ENCODE results near the gene PHIP.

The PHIP gene

DNA sequence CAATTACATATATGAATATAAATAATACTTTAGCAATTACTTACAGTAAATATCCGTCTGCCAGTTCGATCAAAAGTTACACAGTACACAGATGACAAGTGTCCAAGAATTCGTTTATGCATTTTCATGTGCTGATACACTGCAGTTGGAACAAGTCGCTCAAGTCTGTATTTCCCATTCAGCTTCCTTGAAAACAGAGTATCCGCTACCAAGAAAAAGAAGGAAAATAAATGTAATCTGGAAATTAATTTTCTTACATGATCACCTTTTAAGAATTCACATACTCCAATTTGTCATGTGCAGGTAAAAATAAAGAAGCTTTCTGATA is 35.3 kb downstream of the PHIP start:
- H3K9me3 ChIP-seq (ENCODE audit: insufficient read depth, low read length) = no peaks in the 10 kb centered on the region
- H3K27ac ChIP-seq (ENCODE audit: low read length) = peak overlapping the region; percentile 13; the same call in 1 of the 2 replicates
- peaks cover 39% of the 10 kb centered on the region for H3K4me1 ChIP-seq (ENCODE audit: low read length)
- no peak overlapping the region for H2AFZ ChIP-seq (ENCODE audit: low read depth, low read length)
- no peaks in the 10 kb centered on the region for H3K27me3 ChIP-seq (ENCODE audit: low read depth, low read length)
- H3K9ac ChIP-seq (ENCODE audit: low read length) = no peak overlapping the region
- H4K20me1 ChIP-seq (ENCODE audit: insufficient read depth, low read length) = peaks cover 81% of the 10 kb centered on the region
- H3K36me3 ChIP-seq (replicated peaks; ENCODE audit: low read depth, low read length) = peaks cover 48% of the 10 kb centered on the region
- peak overlapping the region; percentile 60 for H3K4me2 ChIP-seq (ENCODE audit: low read length)
- no peak for TF ChIP-seq EZH2phosphoT487 (IDR thresholded peaks at IDR 0.05; ENCODE audit: low read depth)
- TF ChIP-seq, protein P1, sequence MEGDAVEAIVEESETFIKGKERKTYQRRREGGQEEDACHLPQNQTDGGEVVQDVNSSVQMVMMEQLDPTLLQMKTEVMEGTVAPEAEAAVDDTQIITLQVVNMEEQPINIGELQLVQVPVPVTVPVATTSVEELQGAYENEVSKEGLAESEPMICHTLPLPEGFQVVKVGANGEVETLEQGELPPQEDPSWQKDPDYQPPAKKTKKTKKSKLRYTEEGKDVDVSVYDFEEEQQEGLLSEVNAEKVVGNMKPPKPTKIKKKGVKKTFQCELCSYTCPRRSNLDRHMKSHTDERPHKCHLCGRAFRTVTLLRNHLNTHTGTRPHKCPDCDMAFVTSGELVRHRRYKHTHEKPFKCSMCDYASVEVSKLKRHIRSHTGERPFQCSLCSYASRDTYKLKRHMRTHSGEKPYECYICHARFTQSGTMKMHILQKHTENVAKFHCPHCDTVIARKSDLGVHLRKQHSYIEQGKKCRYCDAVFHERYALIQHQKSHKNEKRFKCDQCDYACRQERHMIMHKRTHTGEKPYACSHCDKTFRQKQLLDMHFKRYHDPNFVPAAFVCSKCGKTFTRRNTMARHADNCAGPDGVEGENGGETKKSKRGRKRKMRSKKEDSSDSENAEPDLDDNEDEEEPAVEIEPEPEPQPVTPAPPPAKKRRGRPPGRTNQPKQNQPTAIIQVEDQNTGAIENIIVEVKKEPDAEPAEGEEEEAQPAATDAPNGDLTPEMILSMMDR (IDR thresholded peaks at IDR 0.05; ENCODE audit: low read depth, low read length) = no peak
- peak overlapping the region; percentile 25; the same call in 1 of the 2 replicates for H3K4me3 ChIP-seq (ENCODE audit: low read length)
- H3K79me2 ChIP-seq (ENCODE audit: low read length) = peaks cover 50% of the 10 kb centered on the region

DNA sequence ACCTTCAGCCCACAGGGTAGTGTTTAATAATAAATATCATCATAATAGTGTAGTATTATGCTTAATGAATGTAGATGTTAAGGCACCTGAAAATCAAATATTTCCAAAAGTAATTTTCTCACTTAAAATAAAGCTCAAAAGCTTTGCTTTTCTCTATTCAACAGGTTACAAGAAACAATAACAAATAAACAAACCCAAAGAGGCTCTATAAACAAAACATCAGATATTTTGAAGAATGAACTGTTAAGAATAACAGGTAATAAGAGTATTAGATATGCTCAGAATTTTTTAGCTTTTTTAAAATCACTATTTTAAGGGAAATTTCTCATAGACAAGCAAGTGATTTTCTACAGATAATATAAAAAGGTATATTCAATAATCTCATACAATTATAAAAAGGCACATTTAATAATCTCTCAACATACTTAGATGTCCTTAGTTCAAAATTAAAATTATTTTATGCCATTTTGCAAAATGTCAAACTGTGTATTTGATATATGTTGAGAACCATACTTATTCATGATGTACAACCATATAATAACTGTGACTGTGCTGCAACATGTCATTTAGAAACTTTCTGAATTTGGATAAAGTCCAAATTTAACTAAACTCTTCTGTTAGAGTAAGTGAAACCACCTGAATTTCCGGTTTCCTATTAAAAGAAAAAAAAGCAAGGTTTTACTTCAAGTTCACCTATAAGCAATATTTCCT is 35.8 kb downstream of the PHIP start:
- Histone ChIP-seq H3K36me3 (replicated peaks; ENCODE audit: low read depth, low read length) (peaks cover 53% of the 10 kb centered on the region), H3K9me3 (ENCODE audit: insufficient read depth, low read length) (no peaks in the 10 kb centered on the region)

DNA sequence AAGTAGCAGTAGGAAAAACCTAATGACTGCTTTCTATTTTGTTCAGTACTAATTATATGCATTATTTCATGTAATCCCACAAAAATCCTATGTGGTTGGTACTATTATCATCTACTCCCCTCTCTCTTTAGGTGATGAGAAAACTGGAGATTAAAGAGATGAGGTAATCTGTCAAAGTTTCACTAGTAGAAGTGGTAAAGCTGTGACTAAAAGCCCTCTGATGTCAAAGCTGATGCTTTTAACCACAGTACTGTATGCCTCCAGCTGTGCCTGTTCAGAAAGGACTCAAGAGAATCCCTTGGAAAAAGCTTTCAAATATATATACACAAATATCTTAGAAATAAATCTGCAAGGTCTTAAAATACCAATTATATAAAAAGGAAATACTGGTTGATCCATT is 38.0 kb downstream of the PHIP start:
- TF ChIP-seq, protein P1 (IDR thresholded peaks at IDR 0.05; ENCODE audit: low read depth, low read length) = no peak
- TF ChIP-seq EZH2phosphoT487 (IDR thresholded peaks at IDR 0.05; ENCODE audit: low read depth) = no peak
- H3K9me3 ChIP-seq (ENCODE audit: insufficient read depth, low read length) = no peaks in the 10 kb centered on the region
- no peak overlapping the region for H3K27ac ChIP-seq (ENCODE audit: low read length)
- H3K4me2 ChIP-seq (ENCODE audit: low read length) = no peak overlapping the region
- peaks cover 69% of the 10 kb centered on the region for H3K36me3 ChIP-seq (replicated peaks; ENCODE audit: low read depth, low read length)
- H3K79me2 ChIP-seq (ENCODE audit: low read length) = peaks cover 69% of the 10 kb centered on the region
- peaks cover 90% of the 10 kb centered on the region for H4K20me1 ChIP-seq (ENCODE audit: insufficient read depth, low read length)
- H3K4me1 ChIP-seq (ENCODE audit: low read length) = peaks cover 57% of the 10 kb centered on the region
- no peak overlapping the region for H2AFZ ChIP-seq (ENCODE audit: low read depth, low read length)
- H3K9ac ChIP-seq (ENCODE audit: low read length) = no peak overlapping the region
- no peak overlapping the region for H3K4me3 ChIP-seq (ENCODE audit: low read length)
- no peaks in the 10 kb centered on the region for H3K27me3 ChIP-seq (ENCODE audit: low read depth, low read length)

More for the DNA sequence above, 35.8 kb downstream of the PHIP start:
- Histone ChIP-seq H3K27ac (ENCODE audit: low read length) (no peak overlapping the region), H3K79me2 (ENCODE audit: low read length) (peaks cover 55% of the 10 kb centered on the region), H3K27me3 (ENCODE audit: low read depth, low read length) (no peaks in the 10 kb centered on the region), H3K4me1 (ENCODE audit: low read length) (peaks cover 44% of the 10 kb centered on the region), H3K9ac (ENCODE audit: low read length) (no peak overlapping the region), H2AFZ (ENCODE audit: low read depth, low read length) (no peak overlapping the region), H4K20me1 (ENCODE audit: insufficient read depth, low read length) (peaks cover 86% of the 10 kb centered on the region), H3K4me2 (ENCODE audit: low read length) (peak overlapping the region; percentile 60), H3K4me3 (ENCODE audit: low read length) (0 out of 2 replicates have a peak overlapping the region, but pooled peaks have one; percentile 25)
- no peak for TF ChIP-seq EZH2phosphoT487 (IDR thresholded peaks at IDR 0.05; ENCODE audit: low read depth)
- TF ChIP-seq, protein P1 (IDR thresholded peaks at IDR 0.05; ENCODE audit: low read depth, low read length) = no peak

DNA sequence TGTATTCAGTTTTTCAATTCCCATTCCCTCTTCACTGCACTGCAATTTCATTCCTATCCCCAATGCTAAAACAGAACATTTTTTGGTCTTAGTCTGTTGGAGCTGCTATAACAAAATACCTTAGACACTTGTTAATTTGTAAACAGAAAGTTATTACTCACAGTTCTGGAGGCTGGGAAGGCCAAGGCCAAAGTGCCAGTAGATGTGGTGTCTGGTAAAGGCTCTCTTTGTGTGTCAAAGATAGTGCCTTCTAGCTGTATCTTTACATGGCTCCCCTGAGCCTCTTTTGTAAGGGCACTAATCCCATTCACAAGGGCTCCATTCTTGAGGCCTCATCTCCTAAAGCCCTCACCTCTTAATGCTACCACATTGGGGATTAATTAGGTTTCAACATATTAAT is 40.0 kb downstream of the PHIP start:
- Histone ChIP-seq H3K36me3 (replicated peaks; ENCODE audit: low read depth, low read length) (peaks cover 78% of the 10 kb centered on the region), H3K27ac (ENCODE audit: low read length) (no peak overlapping the region), H3K4me3 (ENCODE audit: low read length) (no peak overlapping the region), H3K4me1 (ENCODE audit: low read length) (peaks cover 56% of the 10 kb centered on the region), H3K9ac (ENCODE audit: low read length) (no peak overlapping the region), H3K27me3 (ENCODE audit: low read depth, low read length) (no peaks in the 10 kb centered on the region), H4K20me1 (ENCODE audit: insufficient read depth, low read length) (peaks cover 84% of the 10 kb centered on the region), H3K9me3 (ENCODE audit: insufficient read depth, low read length) (no peaks in the 10 kb centered on the region), H3K4me2 (ENCODE audit: low read length) (no peak overlapping the region), H3K79me2 (ENCODE audit: low read length) (peaks cover 85% of the 10 kb centered on the region), H2AFZ (ENCODE audit: low read depth, low read length) (no peak overlapping the region)
- TF ChIP-seq, protein P1 (IDR thresholded peaks at IDR 0.05; ENCODE audit: low read depth, low read length) = no peak
- no peak for TF ChIP-seq EZH2phosphoT487 (IDR thresholded peaks at IDR 0.05; ENCODE audit: low read depth)

Data from OCI-LY3 (cell line).